M059J (cell line): ENCODE data around the gene THADA. TPM values are rescaled to one million over a fixed set of nuclear protein-coding genes. Genes with fewer than 3 reads are reported as not detected.
A peak's percentile ranks its signal among the peaks of the same experiment; 100 is the strongest.

ENCODE experiments used
- DNase-seq: peaks from one replicate; pipeline ENCODE4 v3.0.0-alpha.2; 2012; ENCODE audit warnings: low read depth
- total RNA-seq: library from RNA; depleted of rRNA; stranded (reverse); fragments of >200 nt; shearing (Covaris generic); gene quantifications from 2 replicates; pipeline ENCODE4 v1.2.3, GENCODE V29; 2014

The THADA gene
- total RNA-seq, 1 experiment from 2014 or later, result 12.7 TPM

DNA sequence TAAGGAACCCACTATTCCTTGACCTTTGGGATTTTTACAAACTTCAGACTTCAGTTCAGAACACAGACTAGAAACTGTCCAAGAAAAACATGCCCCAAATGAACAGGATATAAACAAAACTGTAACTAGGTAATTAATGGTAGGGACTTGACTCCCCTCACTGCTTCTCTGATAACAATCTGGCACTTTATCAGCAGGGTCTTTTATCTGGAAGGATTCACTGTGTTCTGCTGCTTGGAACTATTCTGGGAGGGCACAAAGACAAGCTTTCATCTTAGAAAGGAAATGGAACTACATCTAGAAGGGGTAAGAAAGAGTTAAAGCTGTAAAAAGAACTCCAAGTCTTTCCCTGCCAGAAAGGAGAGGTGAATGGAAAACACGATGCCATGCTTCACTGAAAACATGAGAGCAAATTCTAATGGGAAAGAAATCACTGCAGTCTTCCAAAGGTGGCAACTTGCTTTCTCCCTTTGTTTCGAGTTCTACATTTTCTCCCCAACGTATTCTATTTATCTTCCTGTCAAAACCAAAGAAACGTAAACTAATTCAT, 181.2 kb downstream of the THADA start:
- no peak for DNase-seq

GRCh38 chr2:43414033-43414432, 181.8 kb downstream of the THADA start:
- no peak for DNase-seq

GRCh38 chr2:43412114-43412753, 183.6 kb downstream of the THADA start:
- peak; percentile 42 for DNase-seq

DNA sequence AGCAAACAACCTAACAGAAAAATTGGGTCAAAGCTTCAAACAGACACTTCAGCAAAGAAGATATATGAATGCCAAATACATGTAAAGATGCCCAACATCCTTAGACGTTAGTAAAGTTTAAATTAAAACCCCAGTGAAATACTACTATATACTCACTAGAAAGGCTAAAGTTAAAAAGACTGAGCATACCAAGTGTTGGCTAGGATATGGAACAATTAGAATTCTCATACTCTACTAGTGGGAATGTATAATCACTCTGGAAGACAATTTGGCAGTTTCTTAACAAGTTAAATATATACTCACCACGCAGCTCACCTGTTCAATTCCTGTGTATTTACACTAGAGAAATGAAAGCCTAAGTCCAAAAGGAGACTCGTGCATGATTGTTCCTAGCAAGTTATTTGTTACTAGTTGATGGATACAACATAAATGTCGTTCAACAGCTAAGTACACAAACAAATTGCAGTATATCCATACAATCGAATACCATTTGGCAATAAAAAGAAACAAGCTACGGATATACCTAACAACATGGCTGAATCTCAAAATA, 185.7 kb downstream of the THADA start:
- DNase-seq, result no peak

DNA sequence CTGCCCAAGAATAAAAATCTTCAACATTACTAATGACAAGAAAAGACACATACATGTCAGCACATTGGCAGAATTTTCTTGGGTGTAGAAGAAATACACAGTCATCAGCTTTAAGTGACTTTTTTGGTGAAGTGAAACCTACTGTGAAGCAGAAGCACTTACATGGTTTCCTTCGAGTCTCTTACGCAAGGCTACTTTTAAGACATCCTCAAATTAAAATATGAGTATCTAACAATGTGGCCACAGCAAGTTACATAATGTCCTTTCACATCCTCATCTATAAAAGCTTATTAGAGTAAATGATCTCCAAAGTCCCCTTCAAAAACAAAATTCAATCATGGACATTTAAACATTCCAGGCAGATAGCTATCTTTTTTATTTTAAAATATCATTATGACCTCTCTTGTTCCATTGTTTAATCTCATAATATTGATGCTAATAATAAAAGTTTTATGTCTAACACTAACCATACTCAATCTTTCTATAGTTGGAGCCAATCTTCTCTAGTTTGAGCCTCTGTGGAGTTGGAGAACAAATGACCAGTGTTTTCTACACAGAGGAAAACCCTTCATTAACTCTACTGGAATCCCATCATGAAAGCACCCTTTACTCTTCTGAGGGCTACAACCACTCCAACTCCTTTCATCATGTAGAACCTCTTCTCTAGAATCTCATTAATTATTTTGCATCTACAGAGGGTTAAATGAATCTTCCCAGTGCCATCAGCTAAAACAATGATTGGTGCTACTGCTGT, 187.3 kb downstream of the THADA start:
- DNase-seq, result no peak

DNA sequence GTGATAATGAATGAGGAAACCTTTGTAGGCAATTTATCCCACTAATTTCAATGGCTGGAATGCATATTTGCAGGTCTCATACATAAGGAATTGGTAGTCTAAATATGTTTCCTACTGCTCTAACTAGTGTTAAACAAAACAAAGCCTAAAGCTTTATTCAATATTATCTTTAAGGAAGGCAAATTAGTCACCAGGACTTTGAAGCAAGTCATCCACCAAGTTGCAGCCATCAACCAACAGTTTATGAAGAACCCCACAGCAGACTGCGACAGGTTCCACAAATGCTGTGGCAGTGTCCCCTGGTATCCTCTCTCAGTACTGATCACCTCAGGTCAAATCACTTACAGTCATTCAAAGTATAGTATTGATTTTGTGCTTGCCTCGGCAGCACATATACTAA, 187.9 kb downstream of the THADA start:
- DNase-seq, result no peak

DNA sequence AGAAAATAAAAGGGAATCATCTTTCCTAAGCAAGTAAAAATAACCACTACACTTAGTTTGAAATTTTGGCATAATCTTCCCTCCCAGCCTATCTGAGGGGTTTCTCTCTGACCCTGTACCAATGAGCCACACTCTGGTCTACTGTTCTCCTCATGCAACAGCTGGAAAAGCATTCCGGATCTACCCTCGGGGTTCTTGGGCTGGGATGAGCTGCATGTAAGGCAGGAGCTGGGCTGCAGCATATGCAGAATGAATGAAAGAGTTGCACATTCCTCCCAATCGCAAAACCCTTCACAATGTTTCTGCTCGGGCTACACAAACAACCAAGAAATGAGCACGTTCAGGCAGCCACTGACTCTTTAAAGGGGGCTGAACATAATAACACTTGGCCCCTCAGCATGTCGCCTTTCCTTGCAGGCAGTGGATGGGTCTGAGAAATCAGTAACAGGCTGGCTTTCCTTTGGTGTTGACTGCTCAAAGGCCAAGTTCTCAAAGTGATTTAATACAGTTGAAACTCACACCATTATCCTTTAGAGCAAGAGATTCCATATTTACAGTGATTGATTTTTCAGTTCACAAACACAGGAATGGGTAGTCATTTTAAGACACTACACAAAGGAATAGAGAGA, 189.1 kb downstream of the THADA start:
- no peak for DNase-seq

DNA sequence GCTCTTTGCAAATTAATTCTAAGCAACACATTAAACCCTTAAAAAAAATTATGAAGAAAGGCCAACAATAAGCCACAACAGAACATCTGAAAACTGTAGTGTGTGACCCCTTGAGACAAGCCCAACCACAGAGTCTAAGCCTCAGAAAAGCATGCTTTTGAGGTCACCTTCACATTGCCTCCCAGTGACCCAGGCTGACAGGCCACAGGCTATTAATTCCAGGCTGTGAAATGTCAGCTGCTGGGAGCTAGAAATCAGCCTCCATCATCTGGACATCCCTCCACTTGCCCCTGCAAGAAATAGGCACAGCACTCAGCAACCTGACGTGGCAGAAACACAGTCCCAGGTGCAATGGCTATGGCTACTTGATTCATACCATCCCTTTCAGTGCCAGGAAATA, 190.0 kb downstream of the THADA start:
- no peak for DNase-seq

DNA sequence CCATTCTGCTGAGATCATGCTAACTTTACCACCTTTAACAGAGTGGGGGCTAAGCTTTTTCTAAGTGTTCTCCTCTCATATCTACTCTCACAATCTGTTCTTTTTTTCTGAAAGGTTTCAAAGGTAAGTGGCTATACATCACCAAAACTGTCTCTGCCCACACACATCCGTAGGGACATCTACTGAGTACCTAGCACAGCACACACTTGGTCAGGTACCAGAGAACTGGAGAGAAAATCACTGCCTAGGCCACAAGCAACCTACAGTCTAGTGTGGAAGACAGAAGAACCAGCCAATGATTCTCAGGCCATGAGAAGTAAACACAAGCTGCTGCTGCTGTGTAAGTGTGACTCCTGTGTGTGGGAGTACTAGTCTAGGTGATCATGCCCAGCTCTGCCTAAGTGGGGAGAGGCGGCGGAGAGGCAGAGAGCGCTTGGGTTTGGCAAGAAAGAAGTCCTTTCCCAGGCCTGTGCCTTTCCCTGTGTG, 193.3 kb downstream of the THADA start:
- DNase-seq, result peak; percentile 29

DNA sequence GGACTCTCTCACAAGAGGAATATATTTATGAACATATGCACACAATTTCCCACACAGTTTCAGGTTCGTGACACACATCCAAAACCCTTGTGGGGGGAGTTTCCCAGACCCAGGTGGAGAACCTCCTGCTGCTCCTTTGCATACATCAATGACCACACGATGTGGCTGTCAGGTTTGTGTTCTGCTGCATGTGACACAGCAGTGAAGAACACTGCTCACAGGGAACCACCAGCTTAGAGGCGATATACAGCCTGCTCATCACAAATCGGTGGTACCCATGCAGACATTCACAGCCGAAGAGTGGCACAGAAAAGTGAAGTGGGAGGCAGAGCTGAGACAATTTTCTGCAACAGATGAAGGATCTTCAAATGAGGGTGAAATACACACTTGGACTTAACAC, 193.8 kb downstream of the THADA start:
- no peak for DNase-seq

DNA sequence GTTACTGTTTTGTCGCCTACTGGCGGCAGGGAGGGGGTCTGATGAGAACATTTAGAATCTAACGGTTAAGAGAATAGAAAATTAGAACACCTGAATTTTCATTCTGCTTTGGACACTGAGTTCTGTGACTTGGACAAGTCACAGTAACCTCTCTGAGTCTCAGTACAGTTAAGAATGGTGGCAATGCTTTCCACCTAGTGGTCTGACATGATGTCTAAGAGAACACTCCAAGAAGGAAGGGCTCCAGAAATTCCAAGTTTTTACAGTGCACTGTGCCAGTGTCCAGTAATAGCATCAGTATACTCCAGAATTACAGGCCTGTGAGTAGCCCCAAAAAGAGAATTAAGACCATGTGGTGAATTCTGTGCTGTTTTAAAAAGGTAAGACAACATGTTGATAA, 195.3 kb downstream of the THADA start:
- DNase-seq, result peak; percentile 24

DNA sequence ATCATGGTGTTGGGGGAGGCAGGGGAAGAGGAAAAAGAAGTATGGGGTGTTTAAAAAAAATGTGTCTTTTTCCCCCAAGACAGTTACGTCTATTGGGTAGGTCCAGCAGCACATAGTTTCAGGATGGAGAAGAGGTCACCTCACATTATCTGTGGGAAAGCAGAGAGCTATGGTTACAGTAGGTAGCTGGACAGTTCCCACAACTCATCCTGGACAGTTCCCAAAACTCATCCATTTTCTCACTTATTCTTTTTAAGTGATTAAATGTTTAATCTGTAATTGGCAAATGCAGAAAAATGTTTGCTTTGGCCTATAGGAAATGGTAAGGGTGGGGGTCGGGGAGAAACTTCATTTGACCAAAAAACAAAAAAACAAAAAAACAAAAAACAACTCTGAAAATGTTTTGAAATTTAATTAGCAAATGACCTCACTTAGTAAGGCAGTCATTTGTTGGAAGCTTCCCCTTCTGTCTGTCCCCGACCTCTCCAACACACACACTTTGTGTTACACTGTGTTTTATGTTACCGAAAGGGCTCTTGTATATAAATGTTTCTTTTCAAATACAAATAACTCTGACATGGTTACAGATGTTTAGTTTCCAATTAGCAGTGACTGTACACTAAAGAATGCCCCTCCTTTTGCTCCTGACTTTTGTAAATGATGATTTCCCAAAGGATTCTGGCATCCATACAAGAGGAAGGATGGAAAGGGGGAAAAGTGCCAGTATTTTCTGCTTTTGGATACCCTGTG, 196.1 kb downstream of the THADA start:
- DNase-seq, result peak; percentile 84

GRCh38 chr2:43399098-43399497, 196.7 kb downstream of the THADA start:
- no peak for DNase-seq

- DNase-seq, result no peak
These were observed 198.0 kb downstream of the THADA start for GRCh38 chr2:43397821-43398220.

DNA sequence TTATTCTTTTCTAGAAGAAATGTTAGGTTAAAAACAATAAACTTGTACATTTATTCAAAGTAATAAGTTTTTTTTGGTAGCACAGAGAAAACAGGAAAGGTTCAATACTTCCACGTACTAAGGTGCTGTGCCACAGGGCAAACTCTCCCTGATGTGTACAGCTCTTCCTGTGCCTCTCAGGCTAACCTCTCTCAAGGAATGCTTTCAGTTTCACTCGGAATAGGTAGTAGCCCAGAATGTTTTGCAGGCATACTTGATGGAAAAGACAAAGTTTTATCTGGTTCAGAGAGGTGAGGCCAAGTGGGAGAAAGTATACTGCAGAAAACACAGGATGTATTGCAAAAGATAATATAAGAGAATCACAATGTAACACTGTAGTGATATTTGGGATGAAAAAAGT, 198.4 kb downstream of the THADA start:
- no peak for DNase-seq

GRCh38 chr2:43396344-43396743, 199.5 kb downstream of the THADA start:
- peak; percentile 46 for DNase-seq

DNA sequence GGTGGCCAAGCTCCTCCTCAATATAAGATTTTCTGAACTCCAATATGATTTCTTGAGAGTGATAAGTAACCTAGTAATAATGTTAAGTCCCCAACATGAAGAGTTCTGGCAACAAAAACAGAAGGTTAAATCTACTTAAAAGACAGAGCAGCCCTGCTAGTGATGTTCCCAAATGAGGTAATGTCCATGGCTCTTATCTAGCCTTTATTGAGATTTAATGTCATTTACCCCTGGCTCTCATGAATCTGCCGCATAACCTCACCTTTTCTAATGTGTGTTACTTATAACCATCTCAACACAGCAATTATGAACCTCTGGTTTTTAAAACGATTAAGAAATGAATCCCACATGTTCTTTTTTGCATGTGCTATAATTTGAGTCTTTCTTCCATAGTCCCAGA, 201.9 kb downstream of the THADA start:
- no peak for DNase-seq

- DNase-seq, result peak; percentile 20
These were observed 204.0 kb downstream of the THADA start for GRCh38 chr2:43391878-43392215.

- DNase-seq, result no peak
These were observed 204.5 kb downstream of the THADA start for GRCh38 chr2:43391201-43391877.

GRCh38 chr2:43389581-43390466, 206.0 kb downstream of the THADA start:
- no peak for DNase-seq
